ENCODE results near the gene ARHGAP26.

DNA sequence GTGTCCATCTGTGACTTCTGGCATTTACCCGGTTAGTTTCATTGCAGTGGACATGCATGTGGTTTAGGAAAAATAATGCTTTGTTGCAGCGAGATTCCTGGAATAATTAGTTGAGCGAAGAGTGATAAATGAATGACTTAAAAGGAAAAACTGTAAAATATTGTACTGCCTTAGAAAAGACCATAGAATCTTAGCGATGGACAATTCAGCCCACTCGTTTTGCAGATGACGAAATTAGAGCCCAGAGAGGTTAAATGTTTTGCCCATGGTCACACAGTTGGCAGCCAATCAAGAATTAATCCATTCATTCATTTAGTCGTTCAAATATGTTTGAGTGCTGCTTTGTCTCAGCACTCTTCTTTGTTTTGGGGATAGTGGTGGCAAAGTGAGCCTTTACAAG, 107.9 kb downstream of the ARHGAP26 start:
- TF ChIP-seq CTCF (IDR thresholded peaks at IDR 0.05): no peak
- TF ChIP-seq POLR2A (IDR thresholded peaks at IDR 0.05): no peak

All from sigmoid colon (tissue), 3 donors.